ENCODE data around the gene FBXO27.

FBXO27 gene

GRCh38 chr19:38978326-38978689, 54.0 kb downstream of the FBXO27 start:
- TF ChIP-seq, protein P1, sequence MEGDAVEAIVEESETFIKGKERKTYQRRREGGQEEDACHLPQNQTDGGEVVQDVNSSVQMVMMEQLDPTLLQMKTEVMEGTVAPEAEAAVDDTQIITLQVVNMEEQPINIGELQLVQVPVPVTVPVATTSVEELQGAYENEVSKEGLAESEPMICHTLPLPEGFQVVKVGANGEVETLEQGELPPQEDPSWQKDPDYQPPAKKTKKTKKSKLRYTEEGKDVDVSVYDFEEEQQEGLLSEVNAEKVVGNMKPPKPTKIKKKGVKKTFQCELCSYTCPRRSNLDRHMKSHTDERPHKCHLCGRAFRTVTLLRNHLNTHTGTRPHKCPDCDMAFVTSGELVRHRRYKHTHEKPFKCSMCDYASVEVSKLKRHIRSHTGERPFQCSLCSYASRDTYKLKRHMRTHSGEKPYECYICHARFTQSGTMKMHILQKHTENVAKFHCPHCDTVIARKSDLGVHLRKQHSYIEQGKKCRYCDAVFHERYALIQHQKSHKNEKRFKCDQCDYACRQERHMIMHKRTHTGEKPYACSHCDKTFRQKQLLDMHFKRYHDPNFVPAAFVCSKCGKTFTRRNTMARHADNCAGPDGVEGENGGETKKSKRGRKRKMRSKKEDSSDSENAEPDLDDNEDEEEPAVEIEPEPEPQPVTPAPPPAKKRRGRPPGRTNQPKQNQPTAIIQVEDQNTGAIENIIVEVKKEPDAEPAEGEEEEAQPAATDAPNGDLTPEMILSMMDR (IDR thresholded peaks at IDR 0.05) = no peak

- TF ChIP-seq, protein P1 (IDR thresholded peaks at IDR 0.05) = no peak
Measured at GRCh38 chr19:38977445-38978325, 54.7 kb downstream of the FBXO27 start.

GRCh38 chr19:38975861-38976271, 56.5 kb downstream of the FBXO27 start:
- TF ChIP-seq, protein P1 (IDR thresholded peaks at IDR 0.05) = no peak

DNA sequence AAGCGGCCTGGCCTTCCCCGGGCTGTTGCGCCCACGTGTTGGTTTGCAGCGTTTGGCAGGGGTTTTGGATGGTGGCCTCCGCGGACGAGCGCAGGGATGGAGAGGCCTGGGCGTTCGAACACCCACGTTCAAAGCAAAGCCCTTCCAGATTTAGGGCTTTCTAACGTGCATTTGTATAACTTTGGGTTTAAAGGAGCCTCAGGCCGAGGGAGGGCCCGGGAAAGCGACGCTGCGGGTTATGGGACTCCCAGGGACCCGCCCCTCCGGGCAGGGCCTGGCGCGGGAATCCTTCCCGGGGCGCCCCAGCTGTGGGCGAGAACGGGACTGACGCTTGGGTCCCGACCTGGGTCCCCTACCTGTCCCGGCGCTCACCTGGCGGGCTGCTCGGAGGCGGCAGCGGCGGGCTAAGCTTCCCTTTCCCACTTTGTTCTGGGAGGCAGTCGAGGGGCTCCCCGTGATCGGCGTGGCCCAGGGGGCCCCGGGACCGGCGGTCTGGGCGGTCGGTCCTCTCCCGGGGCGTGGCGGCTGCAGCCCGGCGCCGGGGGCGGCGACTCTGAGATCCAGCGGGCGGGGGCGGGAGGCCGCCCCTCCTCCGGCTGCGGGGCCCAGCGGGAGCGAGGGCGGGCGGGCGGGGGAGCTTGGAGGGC, 57.0 kb downstream of the FBXO27 start, which contains the start of gene FBXO17:
Gene FBXO17 (minus strand): TSS at position 529 of the 647 bp plus-strand sequence. CDS start 25,423 bp downstream, outside the sequence.
- TF ChIP-seq, protein P1 (IDR thresholded peaks at IDR 0.05) = no peak

GRCh38 chr19:38974624-38975213, 57.6 kb downstream of the FBXO27 start:
- TF ChIP-seq, protein P1 (IDR thresholded peaks at IDR 0.05) = no peak
